GM18526 (cell line): ENCODE results near the gene CHST11.

ENCODE experiments used
- POLR2A ChIP-seq: IDR thresholded peaks from 3 replicates; pipeline ENCODE4 v1.6.1; 2011; ENCODE audit not compliant: insufficient read length; ENCODE audit errors: extremely low read depth

CHST11 gene

GRCh38 chr12:104611671-104612070, 154.9 kb downstream of the CHST11 start:
- TF ChIP-seq POLR2A = no peak

- no peak for TF ChIP-seq POLR2A
Observed at GRCh38 chr12:104615048-104615561, 158.4 kb downstream of the CHST11 start.

- no peak for TF ChIP-seq POLR2A
Observed at GRCh38 chr12:104618691-104619090, 161.9 kb downstream of the CHST11 start.

GRCh38 chr12:104619305-104619704, 162.6 kb downstream of the CHST11 start:
- TF ChIP-seq POLR2A = no peak

GRCh38 chr12:104620837-104621531, 164.2 kb downstream of the CHST11 start:
- no peak for TF ChIP-seq POLR2A

GRCh38 chr12:104622928-104623327, 166.2 kb downstream of the CHST11 start:
- no peak for TF ChIP-seq POLR2A

GRCh38 chr12:104623883-104624282, 167.1 kb downstream of the CHST11 start:
- no peak for TF ChIP-seq POLR2A

- no peak for TF ChIP-seq POLR2A
Observed at GRCh38 chr12:104624529-104624928, 167.8 kb downstream of the CHST11 start.

- TF ChIP-seq POLR2A = no peak
Observed at GRCh38 chr12:104626069-104626837, 169.5 kb downstream of the CHST11 start.

- TF ChIP-seq POLR2A = no peak
Observed at GRCh38 chr12:104627231-104627989, 170.7 kb downstream of the CHST11 start.

GRCh38 chr12:104627990-104628830, 171.5 kb downstream of the CHST11 start:
- TF ChIP-seq POLR2A = no peak

- TF ChIP-seq POLR2A = no peak
Observed at GRCh38 chr12:104628831-104629135, 172.0 kb downstream of the CHST11 start.

- TF ChIP-seq POLR2A = no peak
Observed at GRCh38 chr12:104630230-104630670, 173.5 kb downstream of the CHST11 start.

- no peak for TF ChIP-seq POLR2A
Observed at GRCh38 chr12:104631867-104632266, 175.1 kb downstream of the CHST11 start.

GRCh38 chr12:104632724-104633201, 176.0 kb downstream of the CHST11 start:
- TF ChIP-seq POLR2A = no peak
